Measurements from ENCODE around the gene TUBB. TPM values are rescaled to one million over a fixed set of nuclear protein-coding genes. Genes with fewer than 3 reads are reported as not detected.

The TUBB gene
- total RNA-seq, 3 donors from 2014 or later: 113 to 328 (median 307) TPM

GRCh38 chr6:30769853-30770524 is 49.8 kb downstream of the TUBB start:
- DNase-seq: no peak
- Histone ChIP-seq H3K4me1 (ENCODE audit: low read depth) (peaks cover 6% of the 10 kb centered on the region), H3K9me3 (no peaks in the 10 kb centered on the region), H3K36me3 (ENCODE audit: low read depth) (no peaks in the 10 kb centered on the region), H3K4me3 (no peak overlapping the region)
- intact Hi-C loops (cut with DNase I, micrococcal nuclease): no loop called here
- no peak for ATAC-seq
- TF ChIP-seq, protein P1, sequence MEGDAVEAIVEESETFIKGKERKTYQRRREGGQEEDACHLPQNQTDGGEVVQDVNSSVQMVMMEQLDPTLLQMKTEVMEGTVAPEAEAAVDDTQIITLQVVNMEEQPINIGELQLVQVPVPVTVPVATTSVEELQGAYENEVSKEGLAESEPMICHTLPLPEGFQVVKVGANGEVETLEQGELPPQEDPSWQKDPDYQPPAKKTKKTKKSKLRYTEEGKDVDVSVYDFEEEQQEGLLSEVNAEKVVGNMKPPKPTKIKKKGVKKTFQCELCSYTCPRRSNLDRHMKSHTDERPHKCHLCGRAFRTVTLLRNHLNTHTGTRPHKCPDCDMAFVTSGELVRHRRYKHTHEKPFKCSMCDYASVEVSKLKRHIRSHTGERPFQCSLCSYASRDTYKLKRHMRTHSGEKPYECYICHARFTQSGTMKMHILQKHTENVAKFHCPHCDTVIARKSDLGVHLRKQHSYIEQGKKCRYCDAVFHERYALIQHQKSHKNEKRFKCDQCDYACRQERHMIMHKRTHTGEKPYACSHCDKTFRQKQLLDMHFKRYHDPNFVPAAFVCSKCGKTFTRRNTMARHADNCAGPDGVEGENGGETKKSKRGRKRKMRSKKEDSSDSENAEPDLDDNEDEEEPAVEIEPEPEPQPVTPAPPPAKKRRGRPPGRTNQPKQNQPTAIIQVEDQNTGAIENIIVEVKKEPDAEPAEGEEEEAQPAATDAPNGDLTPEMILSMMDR (IDR thresholded peaks at IDR 0.05): no peak

GRCh38 chr6:30770592-30770991 is 50.4 kb downstream of the TUBB start:
- DNase-seq (no peak), ATAC-seq (no peak)
- Histone ChIP-seq H3K4me3 (no peak overlapping the region), H3K9me3 (no peaks in the 10 kb centered on the region), H3K36me3 (ENCODE audit: low read depth) (no peaks in the 10 kb centered on the region), H3K4me1 (ENCODE audit: low read depth) (peaks cover 6% of the 10 kb centered on the region)
- TF ChIP-seq, protein P1 (IDR thresholded peaks at IDR 0.05): no peak
- intact Hi-C loops (cut with DNase I, micrococcal nuclease): no loop called here

GRCh38 chr6:30774701-30775100 is 54.5 kb downstream of the TUBB start:
- Histone ChIP-seq H3K36me3 (ENCODE audit: low read depth) (no peaks in the 10 kb centered on the region), H3K4me3 (no peak overlapping the region), H3K4me1 (ENCODE audit: low read depth) (peaks cover 24% of the 10 kb centered on the region), H3K9me3 (no peaks in the 10 kb centered on the region)
- TF ChIP-seq, protein P1 (IDR thresholded peaks at IDR 0.05): no peak
- intact Hi-C loops (cut with DNase I, micrococcal nuclease): no loop called here
- DNase-seq: no peak
- ATAC-seq: no peak

Other genes starting within 250 kb of the TUBB start
- gene HLA-E, start 230.8 kb upstream of the TUBB start, total RNA-seq: 100 to 1,000 TPM; 316 to 631 (median 383) TPM
- gene GNL1, start 163.9 kb upstream of the TUBB start, total RNA-seq: 10 to 100 TPM; 37.8 to 48.1 (median 45.9) TPM
- 1 to 10 TPM; 4.6 to 9.7 (median 5.9) TPM for gene PRR3, start 163.1 kb upstream of the TUBB start, total RNA-seq
- 10 to 100 TPM; 43.0 to 56.0 (median 45.8) TPM for gene ABCF1, start 148.9 kb upstream of the TUBB start, total RNA-seq
- gene PPP1R10, start 103.1 kb upstream of the TUBB start, total RNA-seq: 10 to 100 TPM; 68.5 to 80.3 (median 79.2) TPM
- gene MRPS18B, start 102.5 kb upstream of the TUBB start, total RNA-seq: 10 to 100 TPM; 38.2 to 63.7 (median 51.1) TPM
- gene ATAT1, start 93.5 kb upstream of the TUBB start, total RNA-seq: 10 to 100 TPM; 10.6 to 18.4 (median 12.7) TPM
- gene C6orf136, start 73.2 kb upstream of the TUBB start, total RNA-seq: 10 to 100 TPM; 46.5 to 88.8 (median 61.8) TPM
- gene DHX16, start 47.3 kb upstream of the TUBB start, total RNA-seq: 10 to 100 TPM; 31.0 to 36.2 (median 36.0) TPM
- gene PPP1R18, start 33.7 kb upstream of the TUBB start, total RNA-seq: 10 to 100 TPM in 2 of 3 donors, 1 to 10 TPM in 1; 8.6 to 55.1 (median 22.1) TPM
- gene NRM, start 29.4 kb upstream of the TUBB start, total RNA-seq: 10 to 100 TPM in 1 of 3 donors, 1 to 10 TPM in 2; 4.3 to 10.2 (median 6.1) TPM
- gene MDC1, start 3.1 kb upstream of the TUBB start, total RNA-seq: 10 to 100 TPM; 15.2 to 34.3 (median 29.5) TPM
- gene FLOT1, start 22.3 kb downstream of the TUBB start, total RNA-seq: 100 to 1,000 TPM; 133 to 175 (median 152) TPM
- 100 to 1,000 TPM in 1 of 3 donors, 10 to 100 TPM in 2; 64.0 to 183 (median 67.6) TPM for gene IER3, start 24.2 kb downstream of the TUBB start, total RNA-seq
- gene DDR1, start 164.2 kb downstream of the TUBB start, total RNA-seq: 100 to 1,000 TPM; 145 to 336 (median 271) TPM
- gene GTF2H4, start 187.9 kb downstream of the TUBB start, total RNA-seq: 10 to 100 TPM; 17.0 to 25.3 (median 25.0) TPM
- 10 to 100 TPM; 20.9 to 27.6 (median 27.3) TPM for gene VARS2, start 193.9 kb downstream of the TUBB start, total RNA-seq
- not detected for gene SFTA2, start 211.8 kb downstream of the TUBB start, total RNA-seq
- gene MUCL3, start 220.6 kb downstream of the TUBB start, total RNA-seq: under 1 TPM in 1 of 3 donors, not detected in 2; 0.07 TPM

All from mucosa of descending colon (tissue), 3 donors.